GM21723 (cell line): Measurements from ENCODE around the gene MEAK7.
A peak's percentile ranks its signal among the peaks of the same experiment; 100 is the strongest.
"Not testable (repeated sequence)": the region's sequence is repeated elsewhere in the genome, so short reads cannot be mapped to it uniquely, and the experiment has no call there.

Experiments used
- ATAC-seq: cut with Tn5 transposase; IDR thresholded peaks from one replicate; pipeline ENCODE4 v1.9.1; 2021; ENCODE audit warnings: mild to moderate bottlenecking, moderate library complexity; ENCODE audit not compliant: unreplicated experiment

Gene MEAK7

GRCh38 chr16:84534815-84535214 is 30.4 kb upstream of the MEAK7 start:
- no peak for ATAC-seq

- no peak for ATAC-seq
These were observed 28.5 kb upstream of the MEAK7 start for GRCh38 chr16:84532855-84533486.

GRCh38 chr16:84532291-84532724 is 27.8 kb upstream of the MEAK7 start:
- no peak for ATAC-seq

- no peak for ATAC-seq
These were observed 27.2 kb upstream of the MEAK7 start for GRCh38 chr16:84531671-84532111.

- ATAC-seq: no peak
These were observed 26.1 kb upstream of the MEAK7 start for GRCh38 chr16:84530590-84530989.

- no peak for ATAC-seq
These were observed 25.1 kb upstream of the MEAK7 start for GRCh38 chr16:84529607-84530006.

- no peak for ATAC-seq
These were observed 23.9 kb upstream of the MEAK7 start for GRCh38 chr16:84528322-84528721.

- no peak for ATAC-seq
These were observed 23.2 kb upstream of the MEAK7 start for GRCh38 chr16:84527532-84528269.

- ATAC-seq: no peak
These were observed 22.5 kb upstream of the MEAK7 start for GRCh38 chr16:84526794-84527531.

GRCh38 chr16:84524941-84525581 is 20.6 kb upstream of the MEAK7 start:
- ATAC-seq: not testable (repeated sequence)

GRCh38 chr16:84524346-84524920 is 20.0 kb upstream of the MEAK7 start:
- ATAC-seq: no peak

- ATAC-seq: no peak
These were observed 17.0 kb upstream of the MEAK7 start for GRCh38 chr16:84521497-84521770.

GRCh38 chr16:84520725-84521496 is 16.5 kb upstream of the MEAK7 start:
- no peak for ATAC-seq

- ATAC-seq: no peak
These were observed 15.4 kb upstream of the MEAK7 start for GRCh38 chr16:84519855-84520254.

GRCh38 chr16:84518804-84519341 is 14.4 kb upstream of the MEAK7 start:
- ATAC-seq: no peak

- not testable (repeated sequence) for ATAC-seq
These were observed 13.8 kb upstream of the MEAK7 start for GRCh38 chr16:84518220-84518619.

- no peak for ATAC-seq
These were observed 12.9 kb upstream of the MEAK7 start for GRCh38 chr16:84517366-84517765.

GRCh38 chr16:84514874-84515835 is 10.7 kb upstream of the MEAK7 start:
- ATAC-seq: peak; percentile 94

GRCh38 chr16:84514295-84514873 is 9.9 kb upstream of the MEAK7 start:
- ATAC-seq: peak; percentile 4
